ENCODE results near the gene WNT5B.

WNT5B gene

GRCh38 chr12:1628666-1629337, at the start of gene WNT5B:
Gene WNT5B (plus strand): TSS chr12:1629231. CDS start chr12:1631355, 2,124 bp downstream.
- no peak for DNase-seq
- no peak for TF ChIP-seq POLR2A (IDR thresholded peaks at IDR 0.05; ENCODE audit: low read length)

- no peak for DNase-seq
- no peak for TF ChIP-seq POLR2A (IDR thresholded peaks at IDR 0.05; ENCODE audit: low read length)
- no peak for TF ChIP-seq GATA1 (IDR thresholded peaks at IDR 0.05; ENCODE audit: low read depth, low read length)
Observed at GRCh38 chr12:1579651-1580435, 49.2 kb upstream of the WNT5B start.

- TF ChIP-seq GATA1 (IDR thresholded peaks at IDR 0.05; ENCODE audit: low read depth, low read length): no peak
- no peak for TF ChIP-seq POLR2A (IDR thresholded peaks at IDR 0.05; ENCODE audit: low read length)
- no peak for DNase-seq
Observed at GRCh38 chr12:1580526-1580925, 48.5 kb upstream of the WNT5B start.

GRCh38 chr12:1581973-1582708, 46.9 kb upstream of the WNT5B start:
- no peak for DNase-seq

GRCh38 chr12:1582709-1583050, 46.4 kb upstream of the WNT5B start:
- no peak for DNase-seq
- TF ChIP-seq POLR2A (IDR thresholded peaks at IDR 0.05; ENCODE audit: low read length) (no peak), GATA1 (IDR thresholded peaks at IDR 0.05; ENCODE audit: low read depth, low read length) (no peak)

More at GRCh38 chr12:1581973-1582708, 46.9 kb upstream of the WNT5B start:
- no peak for TF ChIP-seq POLR2A (IDR thresholded peaks at IDR 0.05; ENCODE audit: low read length)

GRCh38 chr12:1583421-1584078, 45.5 kb upstream of the WNT5B start:
- TF ChIP-seq GATA1 (IDR thresholded peaks at IDR 0.05; ENCODE audit: low read depth, low read length) (no peak), POLR2A (IDR thresholded peaks at IDR 0.05; ENCODE audit: low read length) (no peak)
- DNase-seq: peak; percentile 84 to 91

GRCh38 chr12:1584326-1584725, 44.7 kb upstream of the WNT5B start:
- DNase-seq: no peak
- TF ChIP-seq GATA1 (IDR thresholded peaks at IDR 0.05; ENCODE audit: low read depth, low read length) (no peak), POLR2A (IDR thresholded peaks at IDR 0.05; ENCODE audit: low read length) (no peak)

- no peak for TF ChIP-seq GATA1 (IDR thresholded peaks at IDR 0.05; ENCODE audit: low read depth, low read length)
- no peak for TF ChIP-seq POLR2A (IDR thresholded peaks at IDR 0.05; ENCODE audit: low read length)
- no peak for DNase-seq
Observed at GRCh38 chr12:1587927-1588574, 41.0 kb upstream of the WNT5B start.

- DNase-seq: no peak
- no peak for TF ChIP-seq GATA1 (IDR thresholded peaks at IDR 0.05; ENCODE audit: low read depth, low read length)
- no peak for TF ChIP-seq POLR2A (IDR thresholded peaks at IDR 0.05; ENCODE audit: low read length)
Observed at GRCh38 chr12:1588575-1588947, 40.5 kb upstream of the WNT5B start.

GRCh38 chr12:1590221-1590979, 38.6 kb upstream of the WNT5B start:
- no peak for DNase-seq

GRCh38 chr12:1591034-1591433, 38.0 kb upstream of the WNT5B start:
- TF ChIP-seq POLR2A (IDR thresholded peaks at IDR 0.05; ENCODE audit: low read length) (no peak), GATA1 (IDR thresholded peaks at IDR 0.05; ENCODE audit: low read depth, low read length) (no peak)
- DNase-seq: peak; percentile 19 to 21

More at GRCh38 chr12:1590221-1590979, 38.6 kb upstream of the WNT5B start:
- no peak for TF ChIP-seq POLR2A (IDR thresholded peaks at IDR 0.05; ENCODE audit: low read length)
- no peak for TF ChIP-seq GATA1 (IDR thresholded peaks at IDR 0.05; ENCODE audit: low read depth, low read length)

GRCh38 chr12:1591543-1591942, 37.5 kb upstream of the WNT5B start:
- no peak for DNase-seq
- TF ChIP-seq POLR2A (IDR thresholded peaks at IDR 0.05; ENCODE audit: low read length) (no peak), GATA1 (IDR thresholded peaks at IDR 0.05; ENCODE audit: low read depth, low read length) (no peak)

Data from erythroblast (primary cell).